Measurements from ENCODE around the gene GRAP2. TPM values are rescaled to one million over a fixed set of nuclear protein-coding genes. Genes with fewer than 3 reads are reported as not detected.
A peak's percentile ranks its signal among the peaks of the same experiment; 100 is the strongest.

GRAP2 gene
- total RNA-seq, 4 donors from 2014 or later: 5.8 to 92.4 (median 6.1) TPM

DNA sequence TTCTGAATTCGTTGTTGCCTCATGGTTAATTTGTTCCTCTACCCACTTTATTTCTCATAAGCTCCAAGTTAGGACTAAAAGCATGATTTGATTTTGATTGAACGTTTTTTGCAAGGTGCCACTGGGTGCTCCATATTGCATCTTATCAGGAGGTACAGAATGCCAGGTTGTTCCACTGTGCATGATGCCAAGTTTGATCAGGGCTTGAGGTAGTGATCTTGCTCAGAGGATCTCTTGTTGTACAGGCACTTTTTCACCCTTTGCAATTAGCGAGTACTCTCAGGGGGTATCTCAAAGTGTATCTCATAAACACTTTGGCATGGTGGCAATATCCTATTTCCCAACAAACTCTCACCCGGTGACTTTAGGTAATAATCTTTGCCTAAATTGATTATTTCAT lies 4.0 kb downstream of the GRAP2 start:
- H3K27me3 ChIP-seq: no peaks in the 10 kb centered on the region
- peak overlapping the region in 1 of 4 donors; percentile 24 for H3K4me3 ChIP-seq
- H3K4me1 ChIP-seq: no peaks in the 10 kb centered on the region
- H3K27ac ChIP-seq: peak overlapping the region; percentile 20 to 61 (median 43)
- H3K9me3 ChIP-seq: no peaks in the 10 kb centered on the region
- DNase-seq: no peak
- TF ChIP-seq POLR2A (IDR thresholded peaks at IDR 0.05): no peak
- TF ChIP-seq, protein P1, sequence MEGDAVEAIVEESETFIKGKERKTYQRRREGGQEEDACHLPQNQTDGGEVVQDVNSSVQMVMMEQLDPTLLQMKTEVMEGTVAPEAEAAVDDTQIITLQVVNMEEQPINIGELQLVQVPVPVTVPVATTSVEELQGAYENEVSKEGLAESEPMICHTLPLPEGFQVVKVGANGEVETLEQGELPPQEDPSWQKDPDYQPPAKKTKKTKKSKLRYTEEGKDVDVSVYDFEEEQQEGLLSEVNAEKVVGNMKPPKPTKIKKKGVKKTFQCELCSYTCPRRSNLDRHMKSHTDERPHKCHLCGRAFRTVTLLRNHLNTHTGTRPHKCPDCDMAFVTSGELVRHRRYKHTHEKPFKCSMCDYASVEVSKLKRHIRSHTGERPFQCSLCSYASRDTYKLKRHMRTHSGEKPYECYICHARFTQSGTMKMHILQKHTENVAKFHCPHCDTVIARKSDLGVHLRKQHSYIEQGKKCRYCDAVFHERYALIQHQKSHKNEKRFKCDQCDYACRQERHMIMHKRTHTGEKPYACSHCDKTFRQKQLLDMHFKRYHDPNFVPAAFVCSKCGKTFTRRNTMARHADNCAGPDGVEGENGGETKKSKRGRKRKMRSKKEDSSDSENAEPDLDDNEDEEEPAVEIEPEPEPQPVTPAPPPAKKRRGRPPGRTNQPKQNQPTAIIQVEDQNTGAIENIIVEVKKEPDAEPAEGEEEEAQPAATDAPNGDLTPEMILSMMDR (IDR thresholded peaks at IDR 0.05): no peak
- H3K36me3 ChIP-seq: no peaks in the 10 kb centered on the region

DNA sequence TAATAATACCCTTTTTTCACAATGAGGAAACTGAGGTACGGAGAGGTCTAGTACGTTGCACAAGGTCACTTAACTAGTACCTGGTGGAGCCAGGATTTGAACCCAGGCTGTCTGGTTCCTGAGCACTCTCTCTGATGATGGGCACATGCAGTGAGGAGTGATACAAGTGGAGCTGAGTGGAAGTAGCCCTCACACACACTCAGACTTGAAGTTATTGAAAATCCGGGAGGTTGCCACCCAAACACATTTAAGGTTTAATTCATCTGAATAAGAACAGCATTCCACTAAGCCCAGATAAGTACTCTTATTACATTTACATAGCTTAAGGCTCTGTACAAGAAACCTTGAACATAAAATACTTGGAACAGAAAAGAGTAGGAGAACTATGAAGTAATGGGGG lies 4.8 kb downstream of the GRAP2 start:
- Histone ChIP-seq H3K36me3 (no peaks in the 10 kb centered on the region), H3K4me3 (peak overlapping the region in 1 of 4 donors; percentile 24), H3K4me1 (no peaks in the 10 kb centered on the region), H3K9me3 (no peaks in the 10 kb centered on the region), H3K27ac (peak overlapping the region; percentile 20 to 51 (median 34)), H3K27me3 (no peaks in the 10 kb centered on the region)
- no peak for TF ChIP-seq POLR2A (IDR thresholded peaks at IDR 0.05)
- TF ChIP-seq, protein P1 (IDR thresholded peaks at IDR 0.05): no peak
- DNase-seq: no peak

DNA sequence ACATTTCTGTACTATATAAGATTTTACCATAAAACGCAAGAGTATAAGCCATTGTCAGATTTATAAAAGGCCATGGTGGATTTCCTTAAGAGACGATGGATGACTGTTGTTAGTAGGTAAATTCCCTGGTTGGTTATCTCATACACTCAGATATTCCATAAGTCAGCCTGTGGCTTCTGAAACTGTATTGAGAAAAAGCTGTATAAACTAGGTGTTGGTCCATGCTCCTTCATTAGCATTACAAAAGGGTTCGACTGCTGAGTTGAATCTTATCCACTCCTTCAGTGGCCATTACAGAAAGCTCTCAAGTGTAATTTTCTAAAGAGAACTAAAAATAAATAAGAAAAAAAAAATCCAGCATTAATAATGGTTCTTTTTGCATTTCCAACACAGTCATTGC lies 5.3 kb downstream of the GRAP2 start:
- no peak for DNase-seq
- H3K27me3 ChIP-seq: no peaks in the 10 kb centered on the region
- no peak overlapping the region for H3K4me3 ChIP-seq
- TF ChIP-seq, protein P1 (IDR thresholded peaks at IDR 0.05): no peak
- no peak for TF ChIP-seq POLR2A (IDR thresholded peaks at IDR 0.05)
- H3K27ac ChIP-seq: peak overlapping the region in 3 of 4 donors; percentile 28 to 51 (median 41)
- H3K36me3 ChIP-seq: no peaks in the 10 kb centered on the region
- no peaks in the 10 kb centered on the region for H3K9me3 ChIP-seq
- H3K4me1 ChIP-seq: no peaks in the 10 kb centered on the region

DNA sequence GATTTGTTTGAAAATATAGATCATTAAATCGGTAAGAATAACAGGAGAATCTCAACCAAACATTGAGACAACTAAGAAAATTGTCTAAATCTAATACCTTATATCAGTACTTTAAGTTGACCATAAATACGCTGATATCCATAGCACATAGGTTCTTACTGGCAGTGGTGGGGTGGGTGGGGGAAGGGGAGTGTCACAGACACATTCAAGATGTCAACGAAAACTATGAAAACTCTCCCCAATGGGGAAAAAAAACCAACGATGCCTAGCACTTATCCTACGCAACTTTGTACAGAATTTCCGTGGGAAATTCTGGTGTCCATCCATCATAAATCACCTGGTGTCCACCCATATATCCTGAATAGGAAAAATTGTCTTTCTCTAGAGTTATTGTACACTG lies 6.2 kb downstream of the GRAP2 start:
- no peaks in the 10 kb centered on the region for H3K27me3 ChIP-seq
- H3K27ac ChIP-seq: peak overlapping the region; percentile 36 to 60 (median 46)
- no peak for TF ChIP-seq POLR2A (IDR thresholded peaks at IDR 0.05)
- TF ChIP-seq, protein P1 (IDR thresholded peaks at IDR 0.05): no peak
- no peaks in the 10 kb centered on the region for H3K36me3 ChIP-seq
- no peaks in the 10 kb centered on the region for H3K9me3 ChIP-seq
- H3K4me1 ChIP-seq: no peaks in the 10 kb centered on the region
- H3K4me3 ChIP-seq: peak overlapping the region in 2 of 4 donors; percentile 0 to 3
- DNase-seq: no peak

DNA sequence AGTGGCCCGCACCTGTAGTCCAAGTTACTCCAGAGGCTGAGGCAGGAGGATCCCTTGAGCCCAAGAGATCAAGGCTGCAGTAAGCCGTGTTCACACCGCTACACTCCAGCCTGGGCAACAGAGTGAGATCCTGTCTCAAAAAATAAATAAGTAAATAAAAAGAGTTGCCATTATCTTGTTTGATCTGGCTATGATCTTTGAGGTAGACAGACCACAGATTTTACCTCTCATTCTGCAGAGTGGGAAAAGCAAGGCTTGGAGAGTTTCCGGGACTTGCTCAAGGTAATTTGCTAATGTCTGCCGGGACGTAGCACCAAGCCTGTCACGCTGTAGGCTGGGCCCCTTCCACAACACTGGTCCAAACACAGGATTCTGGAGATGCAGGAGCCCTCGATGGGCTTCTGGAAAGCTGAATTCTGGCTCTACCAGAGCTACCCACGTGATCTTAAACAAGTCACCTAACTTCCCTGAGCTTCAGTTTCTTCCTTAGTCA lies 6.8 kb downstream of the GRAP2 start:
- no peak for TF ChIP-seq POLR2A (IDR thresholded peaks at IDR 0.05)
- TF ChIP-seq, protein P1 (IDR thresholded peaks at IDR 0.05): no peak
- Histone ChIP-seq H3K27ac (peak overlapping the region; percentile 36 to 60 (median 46)), H3K4me3 (peak overlapping the region in 3 of 4 donors; percentile 3 to 16 (median 7)), H3K9me3 (no peaks in the 10 kb centered on the region), H3K27me3 (no peaks in the 10 kb centered on the region), H3K36me3 (no peaks in the 10 kb centered on the region), H3K4me1 (no peaks in the 10 kb centered on the region)
- no peak for DNase-seq

DNA sequence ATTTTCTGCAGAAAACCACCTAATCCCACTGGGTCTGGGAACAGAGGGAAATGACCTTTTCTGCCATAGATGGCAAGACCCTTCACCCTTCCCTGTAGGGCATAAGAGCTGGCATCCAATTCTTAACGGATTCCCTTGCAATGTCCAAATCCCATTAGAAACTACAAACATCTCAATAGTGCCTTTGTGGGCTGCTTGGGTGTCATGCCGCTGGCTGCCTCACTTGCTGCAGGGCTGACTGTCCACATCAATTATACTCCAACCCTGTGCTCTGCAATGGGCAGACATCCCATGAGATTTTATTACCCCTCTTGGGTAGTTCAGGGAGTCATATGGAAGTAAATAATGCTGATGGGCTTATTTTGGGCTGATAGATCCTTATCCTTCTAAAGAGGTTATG lies 7.3 kb downstream of the GRAP2 start:
- Histone ChIP-seq H3K4me3 (peak overlapping the region in 2 of 4 donors; percentile 7 to 16), H3K36me3 (no peaks in the 10 kb centered on the region), H3K4me1 (no peaks in the 10 kb centered on the region), H3K27ac (peak overlapping the region; percentile 36 to 60 (median 46)), H3K9me3 (no peaks in the 10 kb centered on the region), H3K27me3 (no peaks in the 10 kb centered on the region)
- no peak for DNase-seq
- no peak for TF ChIP-seq POLR2A (IDR thresholded peaks at IDR 0.05)
- TF ChIP-seq, protein P1 (IDR thresholded peaks at IDR 0.05): no peak

All from Peyer's patch (tissue), 4 donors.